GM20431 (cell line): ENCODE results near the gene RAD51B.
"Not testable (repeated sequence)": the region's sequence is repeated elsewhere in the genome, so short reads cannot be mapped to it uniquely, and the experiment has no call there.

Experiments
- in situ Hi-C: fragments of 300-500 bp; cut with MseI, MboI; formaldehyde crosslinking; loops from one replicate; pipeline ENCODE4 v1.15.0; 2020; ENCODE audit warnings: low sequenced_read_pairs; ENCODE audit not compliant: unreplicated experiment

The RAD51B gene

GRCh38 chr14:68249661-68250451 is 430.3 kb downstream of the RAD51B start:
- in situ Hi-C loops, result loop anchor here (10.0 kb wide), 1 partner anchor 565 kb away; no protein-coding TSS in a partner anchor

- in situ Hi-C loops, result no loop called here
Observed at GRCh38 chr14:68250927-68251768, 431.6 kb downstream of the RAD51B start.

- in situ Hi-C loops, result no loop called here
Observed at GRCh38 chr14:68251769-68252100, 432.2 kb downstream of the RAD51B start.

GRCh38 chr14:68253160-68253780 is 433.7 kb downstream of the RAD51B start:
- in situ Hi-C loops, result no loop called here

- in situ Hi-C loops, result no loop called here
Observed at GRCh38 chr14:68253878-68254528, 434.4 kb downstream of the RAD51B start.

GRCh38 chr14:68254669-68255527 is 435.3 kb downstream of the RAD51B start:
- in situ Hi-C loops, result no loop called here

GRCh38 chr14:68255693-68256178 is 436.2 kb downstream of the RAD51B start:
- in situ Hi-C loops, result no loop called here

GRCh38 chr14:68257969-68258368 is 438.4 kb downstream of the RAD51B start:
- in situ Hi-C loops, result no loop called here

- in situ Hi-C loops, result not testable (repeated sequence)
Observed at GRCh38 chr14:68258995-68259394, 439.4 kb downstream of the RAD51B start.

- in situ Hi-C loops, result no loop called here
Observed at GRCh38 chr14:68260121-68260520, 440.5 kb downstream of the RAD51B start.

- in situ Hi-C loops, result no loop called here
Observed at GRCh38 chr14:68261092-68261842, 441.7 kb downstream of the RAD51B start.

GRCh38 chr14:68262567-68262966 is 443.0 kb downstream of the RAD51B start:
- in situ Hi-C loops, result no loop called here

- in situ Hi-C loops, result no loop called here
Observed at GRCh38 chr14:68263563-68264259, 444.1 kb downstream of the RAD51B start.

GRCh38 chr14:68264260-68264569 is 444.6 kb downstream of the RAD51B start:
- in situ Hi-C loops, result no loop called here

- in situ Hi-C loops, result no loop called here
Observed at GRCh38 chr14:68266998-68267397, 447.4 kb downstream of the RAD51B start.

- in situ Hi-C loops, result no loop called here
Observed at GRCh38 chr14:68268197-68268596, 448.6 kb downstream of the RAD51B start.

GRCh38 chr14:68268719-68269118 is 449.1 kb downstream of the RAD51B start:
- in situ Hi-C loops, result no loop called here
